HEK293 (cell line): ENCODE measurements around the gene PPP4C.

ENCODE experiments used
- CTCF ChIA-PET: fragments of 350-600 bp; formaldehyde crosslinking; extraction: SDS; loops from one replicate; lab custom pipeline; 2021; ENCODE audit warnings: antibody characterized with exemption; lab: Yijun Ruan, JAX
- POLR2A ChIA-PET: fragments of 300-600 bp; formaldehyde crosslinking; extraction: SDS; loops from one replicate; lab custom pipeline; 2020; ENCODE audit warnings: antibody characterized with exemption, inconsistent platforms; lab: Yijun Ruan, JAX
- H3K27ac ChIP-seq: fragments of 200-500 bp; sonication (Bioruptor generic); 2 replicates; pipeline ENCODE4 v1.5.1; 2014; ENCODE audit warnings: low read depth, low read length, control low read depth, inconsistent platforms; ENCODE audit errors: extremely low read depth
- H3K36me3 ChIP-seq, 2 experiments: fragments of 200-500 bp in 1 of 2; sonication (Bioruptor generic) in 1 of 2; 1 replicate in 1 of 2; 2 replicates in 1 of 2; pipeline ENCODE4 v1.5.1; 2014 to 2017; ENCODE audit warnings: inconsistent platforms in 2 of 2, low read length in 2 of 2; ENCODE audit not compliant: control insufficient read depth in 2 of 2, insufficient read depth in 1 of 2
- H3K4me1 ChIP-seq: fragments of 200-500 bp; sonication (Bioruptor generic); 2 replicates; pipeline ENCODE4 v1.5.1; 2014; ENCODE audit warnings: mild to moderate bottlenecking, low read length, inconsistent platforms; ENCODE audit not compliant: control insufficient read depth, insufficient read depth
- H3K4me3 ChIP-seq: 2 replicates; pipeline ENCODE4 v1.5.1; 2011; ENCODE audit warnings: low read depth, mild to moderate bottlenecking, control low read depth, low read length, moderate library complexity
- H3K9me3 ChIP-seq: fragments of 200-500 bp; sonication (Bioruptor generic); 2 replicates; pipeline ENCODE4 v1.5.1; 2014; ENCODE audit warnings: low read depth, low read length, inconsistent platforms; ENCODE audit not compliant: control insufficient read depth, insufficient read depth
- BCL11B ChIP-seq: fragments of 450-650 bp; formaldehyde crosslinking; IDR thresholded peaks from 2 replicates; pipeline ENCODE4 v1.5.1; 2016; ENCODE audit warnings: low read depth, missing biosample characterization, missing genetic modification characterization
- SP7 ChIP-seq: fragments of 450-650 bp; formaldehyde crosslinking; IDR thresholded peaks from 2 replicates; pipeline ENCODE4 v1.5.1; 2016; ENCODE audit warnings: missing biosample characterization, missing genetic modification characterization
- ZFHX2 ChIP-seq: fragments of 450-650 bp; formaldehyde crosslinking; conservative IDR thresholded peaks from 2 replicates; pipeline ENCODE4 v1.5.1; 2016; ENCODE audit warnings: missing biosample characterization, missing genetic modification characterization
- ZFP3 ChIP-seq: fragments of 450-650 bp; formaldehyde crosslinking; IDR thresholded peaks from 2 replicates; pipeline ENCODE4 v1.5.1; 2016; ENCODE audit warnings: low read depth, missing biosample characterization, missing genetic modification characterization
- ZNF214 ChIP-seq: fragments of 450-650 bp; formaldehyde crosslinking; IDR thresholded peaks from 2 replicates; pipeline ENCODE4 v1.5.1; 2017; ENCODE audit warnings: missing biosample characterization, mild to moderate bottlenecking, missing genetic modification characterization, borderline replicate concordance
- ZNF366 ChIP-seq: fragments of 450-650 bp; formaldehyde crosslinking; conservative IDR thresholded peaks from 2 replicates; pipeline ENCODE4 v1.5.1; 2016; ENCODE audit warnings: missing biosample characterization, missing genetic modification characterization
- ZNF600 ChIP-seq: fragments of 450-650 bp; formaldehyde crosslinking; IDR thresholded peaks from 2 replicates; pipeline ENCODE4 v1.5.1; 2016; ENCODE audit warnings: missing biosample characterization, missing genetic modification characterization
- ZNF621 ChIP-seq: fragments of 450-650 bp; formaldehyde crosslinking; IDR thresholded peaks from 2 replicates; pipeline ENCODE4 v1.5.1; 2017; ENCODE audit warnings: missing biosample characterization, missing genetic modification characterization
- ZNF670 ChIP-seq: fragments of 450-650 bp; formaldehyde crosslinking; IDR thresholded peaks from 2 replicates; pipeline ENCODE4 v1.5.1; 2016; ENCODE audit warnings: missing biosample characterization, missing genetic modification characterization, low read depth
- ZNF76 ChIP-seq: fragments of 450-650 bp; formaldehyde crosslinking; IDR thresholded peaks from 2 replicates; pipeline ENCODE4; 2016; ENCODE audit warnings: low read depth, missing biosample characterization, missing genetic modification characterization, borderline replicate concordance
- TF ChIP-seq, protein P1 (sequence below): fragments of 450-650 bp; formaldehyde crosslinking; IDR thresholded peaks from 2 replicates; pipeline ENCODE4 v1.5.1; 2016; ENCODE audit warnings: missing biosample characterization, missing genetic modification characterization
- TF ChIP-seq, protein P2 (sequence below): fragments of 450-650 bp; formaldehyde crosslinking; IDR thresholded peaks from 2 replicates; pipeline ENCODE4 v1.5.1; 2017; ENCODE audit warnings: missing biosample characterization, missing genetic modification characterization
- TF ChIP-seq, protein P3 (sequence below): fragments of 450-650 bp; formaldehyde crosslinking; IDR thresholded peaks from 2 replicates; pipeline ENCODE4 v1.5.1; 2016; ENCODE audit warnings: missing biosample characterization, missing genetic modification characterization, borderline replicate concordance
- TF ChIP-seq, protein P4 (sequence below): fragments of 450-650 bp; formaldehyde crosslinking; optimal IDR thresholded peaks from 2 replicates; pipeline ENCODE3; 2016; ENCODE audit warnings: missing biosample characterization, mild to moderate bottlenecking, missing genetic modification characterization

Gene PPP4C

DNA sequence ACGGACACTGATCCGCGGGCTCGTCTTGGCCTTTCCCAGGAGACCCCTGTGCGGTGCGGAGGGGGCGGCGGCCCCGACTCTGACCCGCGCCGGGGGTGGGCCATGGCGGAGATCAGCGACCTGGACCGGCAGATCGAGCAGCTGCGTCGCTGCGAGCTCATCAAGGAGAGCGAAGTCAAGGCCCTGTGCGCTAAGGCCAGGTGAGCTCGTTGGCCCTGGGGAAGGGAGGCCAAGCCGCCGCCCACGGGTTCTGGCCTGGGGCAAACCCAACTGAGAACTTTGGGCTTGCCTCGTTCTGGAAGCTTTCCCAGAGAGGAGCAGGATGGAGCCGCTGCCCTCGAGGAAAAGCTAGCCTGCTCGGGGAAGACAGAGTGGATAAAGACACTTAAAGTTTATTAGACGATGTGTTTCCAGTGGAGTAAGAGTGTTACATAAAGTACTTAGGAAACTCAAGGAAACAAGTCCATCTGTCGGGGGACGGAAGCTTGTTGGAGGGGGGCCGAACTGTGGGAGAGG, 540 bp downstream of the PPP4C start (continued):
- TF ChIP-seq, protein P1, sequence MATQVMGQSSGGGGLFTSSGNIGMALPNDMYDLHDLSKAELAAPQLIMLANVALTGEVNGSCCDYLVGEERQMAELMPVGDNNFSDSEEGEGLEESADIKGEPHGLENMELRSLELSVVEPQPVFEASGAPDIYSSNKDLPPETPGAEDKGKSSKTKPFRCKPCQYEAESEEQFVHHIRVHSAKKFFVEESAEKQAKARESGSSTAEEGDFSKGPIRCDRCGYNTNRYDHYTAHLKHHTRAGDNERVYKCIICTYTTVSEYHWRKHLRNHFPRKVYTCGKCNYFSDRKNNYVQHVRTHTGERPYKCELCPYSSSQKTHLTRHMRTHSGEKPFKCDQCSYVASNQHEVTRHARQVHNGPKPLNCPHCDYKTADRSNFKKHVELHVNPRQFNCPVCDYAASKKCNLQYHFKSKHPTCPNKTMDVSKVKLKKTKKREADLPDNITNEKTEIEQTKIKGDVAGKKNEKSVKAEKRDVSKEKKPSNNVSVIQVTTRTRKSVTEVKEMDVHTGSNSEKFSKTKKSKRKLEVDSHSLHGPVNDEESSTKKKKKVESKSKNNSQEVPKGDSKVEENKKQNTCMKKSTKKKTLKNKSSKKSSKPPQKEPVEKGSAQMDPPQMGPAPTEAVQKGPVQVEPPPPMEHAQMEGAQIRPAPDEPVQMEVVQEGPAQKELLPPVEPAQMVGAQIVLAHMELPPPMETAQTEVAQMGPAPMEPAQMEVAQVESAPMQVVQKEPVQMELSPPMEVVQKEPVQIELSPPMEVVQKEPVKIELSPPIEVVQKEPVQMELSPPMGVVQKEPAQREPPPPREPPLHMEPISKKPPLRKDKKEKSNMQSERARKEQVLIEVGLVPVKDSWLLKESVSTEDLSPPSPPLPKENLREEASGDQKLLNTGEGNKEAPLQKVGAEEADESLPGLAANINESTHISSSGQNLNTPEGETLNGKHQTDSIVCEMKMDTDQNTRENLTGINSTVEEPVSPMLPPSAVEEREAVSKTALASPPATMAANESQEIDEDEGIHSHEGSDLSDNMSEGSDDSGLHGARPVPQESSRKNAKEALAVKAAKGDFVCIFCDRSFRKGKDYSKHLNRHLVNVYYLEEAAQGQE (tag by site-specific recombination): 0 out of 2 replicates have a peak, but pooled peaks have one; percentile 22
- TF ChIP-seq, protein P2, sequence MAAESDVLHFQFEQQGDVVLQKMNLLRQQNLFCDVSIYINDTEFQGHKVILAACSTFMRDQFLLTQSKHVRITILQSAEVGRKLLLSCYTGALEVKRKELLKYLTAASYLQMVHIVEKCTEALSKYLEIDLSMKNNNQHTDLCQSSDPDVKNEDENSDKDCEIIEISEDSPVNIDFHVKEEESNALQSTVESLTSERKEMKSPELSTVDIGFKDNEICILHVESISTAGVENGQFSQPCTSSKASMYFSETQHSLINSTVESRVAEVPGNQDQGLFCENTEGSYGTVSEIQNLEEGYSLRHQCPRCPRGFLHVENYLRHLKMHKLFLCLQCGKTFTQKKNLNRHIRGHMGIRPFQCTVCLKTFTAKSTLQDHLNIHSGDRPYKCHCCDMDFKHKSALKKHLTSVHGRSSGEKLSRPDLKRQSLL (tag by site-specific recombination): peak; percentile 62; the same call in 1 of the 2 replicates
- no peak for TF ChIP-seq SP7 (tag by site-specific recombination)
- TF ChIP-seq ZFP3 (tag by site-specific recombination): no peak
- peak; percentile 35; the same call in 1 of the 2 replicates for TF ChIP-seq ZNF600 (tag by site-specific recombination)
- TF ChIP-seq ZNF214 (tag by site-specific recombination): no peak
- no peak for TF ChIP-seq ZNF670
- TF ChIP-seq, protein P3, sequence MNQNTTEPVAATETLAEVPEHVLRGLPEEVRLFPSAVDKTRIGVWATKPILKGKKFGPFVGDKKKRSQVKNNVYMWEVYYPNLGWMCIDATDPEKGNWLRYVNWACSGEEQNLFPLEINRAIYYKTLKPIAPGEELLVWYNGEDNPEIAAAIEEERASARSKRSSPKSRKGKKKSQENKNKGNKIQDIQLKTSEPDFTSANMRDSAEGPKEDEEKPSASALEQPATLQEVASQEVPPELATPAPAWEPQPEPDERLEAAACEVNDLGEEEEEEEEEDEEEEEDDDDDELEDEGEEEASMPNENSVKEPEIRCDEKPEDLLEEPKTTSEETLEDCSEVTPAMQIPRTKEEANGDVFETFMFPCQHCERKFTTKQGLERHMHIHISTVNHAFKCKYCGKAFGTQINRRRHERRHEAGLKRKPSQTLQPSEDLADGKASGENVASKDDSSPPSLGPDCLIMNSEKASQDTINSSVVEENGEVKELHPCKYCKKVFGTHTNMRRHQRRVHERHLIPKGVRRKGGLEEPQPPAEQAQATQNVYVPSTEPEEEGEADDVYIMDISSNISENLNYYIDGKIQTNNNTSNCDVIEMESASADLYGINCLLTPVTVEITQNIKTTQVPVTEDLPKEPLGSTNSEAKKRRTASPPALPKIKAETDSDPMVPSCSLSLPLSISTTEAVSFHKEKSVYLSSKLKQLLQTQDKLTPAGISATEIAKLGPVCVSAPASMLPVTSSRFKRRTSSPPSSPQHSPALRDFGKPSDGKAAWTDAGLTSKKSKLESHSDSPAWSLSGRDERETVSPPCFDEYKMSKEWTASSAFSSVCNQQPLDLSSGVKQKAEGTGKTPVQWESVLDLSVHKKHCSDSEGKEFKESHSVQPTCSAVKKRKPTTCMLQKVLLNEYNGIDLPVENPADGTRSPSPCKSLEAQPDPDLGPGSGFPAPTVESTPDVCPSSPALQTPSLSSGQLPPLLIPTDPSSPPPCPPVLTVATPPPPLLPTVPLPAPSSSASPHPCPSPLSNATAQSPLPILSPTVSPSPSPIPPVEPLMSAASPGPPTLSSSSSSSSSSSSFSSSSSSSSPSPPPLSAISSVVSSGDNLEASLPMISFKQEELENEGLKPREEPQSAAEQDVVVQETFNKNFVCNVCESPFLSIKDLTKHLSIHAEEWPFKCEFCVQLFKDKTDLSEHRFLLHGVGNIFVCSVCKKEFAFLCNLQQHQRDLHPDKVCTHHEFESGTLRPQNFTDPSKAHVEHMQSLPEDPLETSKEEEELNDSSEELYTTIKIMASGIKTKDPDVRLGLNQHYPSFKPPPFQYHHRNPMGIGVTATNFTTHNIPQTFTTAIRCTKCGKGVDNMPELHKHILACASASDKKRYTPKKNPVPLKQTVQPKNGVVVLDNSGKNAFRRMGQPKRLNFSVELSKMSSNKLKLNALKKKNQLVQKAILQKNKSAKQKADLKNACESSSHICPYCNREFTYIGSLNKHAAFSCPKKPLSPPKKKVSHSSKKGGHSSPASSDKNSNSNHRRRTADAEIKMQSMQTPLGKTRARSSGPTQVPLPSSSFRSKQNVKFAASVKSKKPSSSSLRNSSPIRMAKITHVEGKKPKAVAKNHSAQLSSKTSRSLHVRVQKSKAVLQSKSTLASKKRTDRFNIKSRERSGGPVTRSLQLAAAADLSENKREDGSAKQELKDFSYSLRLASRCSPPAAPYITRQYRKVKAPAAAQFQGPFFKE (tag by site-specific recombination): no peak
- TF ChIP-seq, protein P4, sequence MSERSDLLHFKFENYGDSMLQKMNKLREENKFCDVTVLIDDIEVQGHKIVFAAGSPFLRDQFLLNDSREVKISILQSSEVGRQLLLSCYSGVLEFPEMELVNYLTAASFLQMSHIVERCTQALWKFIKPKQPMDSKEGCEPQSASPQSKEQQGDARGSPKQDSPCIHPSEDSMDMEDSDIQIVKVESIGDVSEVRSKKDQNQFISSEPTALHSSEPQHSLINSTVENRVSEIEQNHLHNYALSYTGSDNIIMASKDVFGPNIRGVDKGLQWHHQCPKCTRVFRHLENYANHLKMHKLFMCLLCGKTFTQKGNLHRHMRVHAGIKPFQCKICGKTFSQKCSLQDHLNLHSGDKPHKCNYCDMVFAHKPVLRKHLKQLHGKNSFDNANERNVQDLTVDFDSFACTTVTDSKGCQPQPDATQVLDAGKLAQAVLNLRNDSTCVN: peak; percentile 45
- TF ChIP-seq ZNF76 (tag by site-specific recombination): peak; percentile 67; the same call in 1 of the 2 replicates
- TF ChIP-seq ZNF621 (tag by site-specific recombination): no peak
- TF ChIP-seq ZFHX2 (tag by site-specific recombination): peak; percentile 33; the same call in 1 of the 2 replicates

DNA sequence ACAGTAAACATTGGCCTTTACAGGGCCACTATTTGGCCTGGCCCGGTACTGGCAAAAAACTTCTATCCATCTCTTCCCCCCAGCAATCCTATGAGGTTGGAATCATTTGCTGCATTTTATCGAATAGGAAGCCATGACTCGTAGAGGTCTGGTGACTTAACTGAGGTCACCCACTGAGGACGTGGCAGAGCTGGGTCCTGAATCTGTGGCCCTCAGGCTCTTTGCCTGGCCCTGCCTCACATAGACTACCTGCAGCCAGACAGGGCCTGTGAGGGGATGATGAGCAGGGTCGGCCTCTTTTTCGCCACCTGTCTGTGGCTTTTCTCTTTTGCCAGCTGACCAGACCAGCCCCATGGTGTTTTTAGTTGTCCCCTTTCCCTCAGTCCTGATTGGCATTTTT, 1.9 kb downstream of the PPP4C start:
- POLR2A ChIA-PET: interaction anchor here (6.9 kb wide), 1 partner anchor 12 kb away, joined by 70 read pairs; the partner anchor contains the start of gene ALDOA
- H3K36me3 ChIP-seq: peaks cover 32 to 58% of the 10 kb centered on the region in 2 experiments; a peak in 2 of 3 replicates
- H3K4me1 ChIP-seq: peaks cover 4% of the 10 kb centered on the region; the same call in 1 of the 2 replicates
- TF ChIP-seq BCL11B (tag by site-specific recombination) (no peak), ZNF366 (tag by site-specific recombination) (0 out of 2 replicates have a peak, but pooled peaks have one; percentile 5)
- no peak overlapping the region for H3K4me3 ChIP-seq
- no peaks in the 10 kb centered on the region for H3K9me3 ChIP-seq
- CTCF ChIA-PET: interaction anchor here (0.5 to 2.7 kb wide), 4 partner anchors 14 to 332 kb away, joined by 3 to 12 read pairs (median 4); partner anchors contain the start of gene TBX6
- H3K27ac ChIP-seq: no peak overlapping the region
